ENCODE measurements around the gene GLYATL2.

The GLYATL2 gene

GRCh38 chr11:58801302-58801701 lies 43.2 kb downstream of the GLYATL2 start:
- no peak for DNase-seq (ENCODE audit: low read depth in 2 of 2)

- DNase-seq (ENCODE audit: low read depth in 2 of 2) = no peak
Measured at GRCh38 chr11:58796333-58796732, 48.2 kb downstream of the GLYATL2 start.

GRCh38 chr11:58788355-58789023 lies 56.0 kb downstream of the GLYATL2 start:
- DNase-seq (ENCODE audit: low read depth in 2 of 2) = peak in 1 of 2 donors; percentile 22

- DNase-seq (ENCODE audit: low read depth in 2 of 2) = no peak
Measured at GRCh38 chr11:58787903-58788302, 56.6 kb downstream of the GLYATL2 start.

- no peak for DNase-seq (ENCODE audit: low read depth in 2 of 2)
Measured at GRCh38 chr11:58786693-58787092, 57.8 kb downstream of the GLYATL2 start.

GRCh38 chr11:58784995-58785394 lies 59.5 kb downstream of the GLYATL2 start:
- no peak for DNase-seq (ENCODE audit: low read depth in 2 of 2)
